DND-41 (cell line): ENCODE results near the gene PCDHB11.
A peak's percentile ranks its signal among the peaks of the same experiment; 100 is the strongest.

ENCODE experiments used
- EZH2 ChIP-seq: IDR thresholded peaks from 3 replicates; pipeline ENCODE4 v1.6.1; 2012; ENCODE audit warnings: borderline replicate concordance, low read depth, mild to moderate bottlenecking, moderate library complexity, low read length, inconsistent platforms; ENCODE audit not compliant: severe bottlenecking
- TF ChIP-seq, protein P1 (sequence below): IDR thresholded peaks from 2 replicates; pipeline ENCODE4 v1.5.1; 2012; ENCODE audit warnings: borderline replicate concordance, low read length, moderate library complexity, mild to moderate bottlenecking; ENCODE audit not compliant: poor library complexity, severe bottlenecking; ENCODE audit errors: extremely low read depth

DNA sequence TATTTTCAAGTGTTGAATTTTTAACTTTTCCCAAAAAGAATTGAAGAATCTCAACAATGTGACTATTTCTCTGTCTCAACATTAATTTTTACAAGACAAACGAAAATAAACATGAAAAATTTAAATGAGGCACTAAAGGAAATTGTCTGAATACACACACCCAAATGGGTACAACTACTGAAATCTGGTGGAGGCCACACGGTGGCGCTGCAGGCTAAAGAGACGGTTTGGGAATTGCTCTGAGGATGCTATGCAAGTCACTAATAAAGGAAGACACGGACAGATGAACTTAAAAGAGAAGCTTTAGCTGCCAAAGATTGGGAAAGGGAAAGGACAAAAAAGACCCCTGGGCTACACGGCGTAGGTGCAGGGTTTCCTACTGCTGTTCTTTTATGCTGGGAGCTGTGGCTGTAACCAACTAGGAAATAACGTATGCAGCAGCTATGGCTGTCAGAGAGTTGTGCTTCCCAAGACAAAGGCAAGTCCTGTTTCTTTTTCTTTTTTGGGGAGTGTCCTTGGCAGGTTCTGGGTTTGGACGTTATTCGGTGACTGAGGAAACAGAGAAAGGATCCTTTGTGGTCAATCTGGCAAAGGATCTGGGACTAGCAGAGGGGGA lies 7.2 kb upstream of the PCDHB11 start, which contains the start of gene PCDHB10:
- TF ChIP-seq, protein P1, sequence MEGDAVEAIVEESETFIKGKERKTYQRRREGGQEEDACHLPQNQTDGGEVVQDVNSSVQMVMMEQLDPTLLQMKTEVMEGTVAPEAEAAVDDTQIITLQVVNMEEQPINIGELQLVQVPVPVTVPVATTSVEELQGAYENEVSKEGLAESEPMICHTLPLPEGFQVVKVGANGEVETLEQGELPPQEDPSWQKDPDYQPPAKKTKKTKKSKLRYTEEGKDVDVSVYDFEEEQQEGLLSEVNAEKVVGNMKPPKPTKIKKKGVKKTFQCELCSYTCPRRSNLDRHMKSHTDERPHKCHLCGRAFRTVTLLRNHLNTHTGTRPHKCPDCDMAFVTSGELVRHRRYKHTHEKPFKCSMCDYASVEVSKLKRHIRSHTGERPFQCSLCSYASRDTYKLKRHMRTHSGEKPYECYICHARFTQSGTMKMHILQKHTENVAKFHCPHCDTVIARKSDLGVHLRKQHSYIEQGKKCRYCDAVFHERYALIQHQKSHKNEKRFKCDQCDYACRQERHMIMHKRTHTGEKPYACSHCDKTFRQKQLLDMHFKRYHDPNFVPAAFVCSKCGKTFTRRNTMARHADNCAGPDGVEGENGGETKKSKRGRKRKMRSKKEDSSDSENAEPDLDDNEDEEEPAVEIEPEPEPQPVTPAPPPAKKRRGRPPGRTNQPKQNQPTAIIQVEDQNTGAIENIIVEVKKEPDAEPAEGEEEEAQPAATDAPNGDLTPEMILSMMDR, result peak; percentile 77
- TF ChIP-seq EZH2, result no peak
